ENCODE results near the gene SNORC. TPM values are rescaled to one million over a fixed set of nuclear protein-coding genes. Genes with fewer than 3 reads are reported as not detected.

Gene SNORC
- total and polyA plus RNA-seq, 12 donors, result 0.35 to 12.5 (median 2.1) TPM; not detected in 1

DNA sequence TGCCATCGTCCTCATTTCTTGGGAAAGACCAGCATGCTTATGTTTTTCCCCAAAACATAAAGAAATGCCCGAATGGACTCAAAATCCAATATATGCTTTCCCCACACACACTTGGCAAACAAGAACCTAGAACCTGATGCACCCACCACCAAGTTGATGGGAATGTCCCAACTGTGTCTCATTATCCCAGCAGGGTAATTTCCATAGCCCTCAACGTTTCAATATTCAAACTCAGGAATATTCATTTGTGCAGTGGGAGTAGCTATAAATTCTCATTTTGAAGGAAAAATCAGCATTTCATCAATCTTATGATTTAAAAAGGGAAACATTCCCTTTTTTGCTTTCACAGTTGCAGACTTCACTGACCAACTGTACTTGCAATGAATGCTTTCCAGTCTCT, 50.7 kb downstream of the SNORC start:
- H3K9me3 ChIP-seq (replicated peaks in 1 of 3), result no peaks in the 10 kb centered on the region
- H3K27me3 ChIP-seq, result peaks cover 16% of the 10 kb centered on the region
- no peaks in the 10 kb centered on the region for H3K4me1 ChIP-seq (replicated peaks in 1 of 2)
- H3K27ac ChIP-seq, result no peak overlapping the region
- no peak for TF ChIP-seq POLR2A (IDR thresholded peaks at IDR 0.05)
- no peak for TF ChIP-seq CTCF (IDR thresholded peaks at IDR 0.05)
- WGBS, 4 donors, result 64 to 77% (median 67%) methylated on average over 3 of the region's 3 CpGs
- H3K4me3 ChIP-seq, result no peak overlapping the region
- DNase-seq, result no peak
- no peaks in the 10 kb centered on the region for H3K36me3 ChIP-seq (replicated peaks in 1 of 2)
- intact Hi-C loops (cut with DNase I), result no loop called here

DNA sequence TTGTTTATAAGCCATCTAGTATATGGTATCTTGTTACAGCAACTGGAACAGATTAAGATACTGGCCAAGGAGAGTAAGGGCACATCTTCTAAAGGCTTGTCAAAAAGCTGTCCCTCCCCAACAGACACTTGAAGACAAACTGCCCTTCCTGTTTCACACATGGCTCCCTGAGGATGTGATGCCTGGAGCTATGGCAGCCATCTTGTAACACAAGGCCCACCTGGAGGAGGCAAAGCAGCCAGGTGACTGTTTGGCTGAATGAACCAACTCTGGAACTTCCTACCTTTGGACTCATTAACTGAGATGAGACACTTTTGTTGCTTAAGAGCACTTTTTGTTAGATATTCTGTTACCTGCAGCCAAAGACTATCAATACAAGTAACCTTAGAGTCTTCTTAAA, 54.4 kb downstream of the SNORC start:
- TF ChIP-seq POLR2A (IDR thresholded peaks at IDR 0.05), result no peak
- no peak for TF ChIP-seq CTCF (IDR thresholded peaks at IDR 0.05)
- no peak for DNase-seq
- intact Hi-C loops (cut with DNase I), result no loop called here

DNA sequence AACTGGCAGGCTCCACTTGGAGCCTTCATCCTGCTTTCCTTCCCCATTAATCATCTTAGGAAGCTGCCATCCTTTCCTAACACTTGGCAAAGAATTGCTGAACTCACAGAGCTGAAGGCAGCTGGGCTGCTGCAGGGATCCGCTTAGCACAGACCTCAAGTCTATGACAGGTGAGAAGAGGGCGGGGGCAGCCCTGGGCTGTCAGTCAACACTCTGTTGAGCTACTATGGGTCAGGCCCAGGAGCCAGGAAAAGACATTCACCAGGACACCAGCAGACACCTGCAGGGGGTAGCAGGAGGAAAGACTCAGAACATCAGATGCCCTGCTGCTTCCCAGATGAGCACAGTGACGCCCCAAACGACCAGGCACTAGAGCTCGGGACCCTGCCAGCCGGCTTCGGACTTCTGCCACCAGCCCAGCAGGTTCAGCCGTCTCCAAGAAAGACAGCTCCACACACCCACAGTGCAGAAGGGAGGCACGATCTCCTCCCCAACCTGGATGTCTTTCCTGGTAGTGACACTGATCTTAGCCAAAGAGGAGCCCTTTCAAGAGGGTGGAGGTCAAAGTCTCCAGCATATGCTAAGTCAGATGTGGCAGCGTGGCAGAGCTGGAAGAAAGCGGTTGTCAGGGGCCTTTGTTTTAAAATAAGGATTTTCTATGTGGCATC, 55.2 kb downstream of the SNORC start:
- Histone ChIP-seq H3K4me1 (replicated peaks in 1 of 2) (peaks cover 10 to 11% of the 10 kb centered on the region in 2 donors), H3K4me3 (no peak overlapping the region), H3K9me3 (replicated peaks in 1 of 3) (no peaks in the 10 kb centered on the region), H3K36me3 (replicated peaks in 1 of 2) (no peaks in the 10 kb centered on the region), H3K27me3 (peaks cover 41% of the 10 kb centered on the region), H3K27ac (no peak overlapping the region)
- no peak for DNase-seq
- intact Hi-C loops (cut with DNase I), result no loop called here
- 38 to 68% (median 59%) methylated on average over 2 to 11 of the region's 11 CpGs for WGBS, 4 donors
- TF ChIP-seq POLR2A (IDR thresholded peaks at IDR 0.05), result no peak
- TF ChIP-seq CTCF (IDR thresholded peaks at IDR 0.05), result no peak

More for the DNA sequence above, 54.4 kb downstream of the SNORC start:
- Histone ChIP-seq H3K4me1 (replicated peaks in 1 of 2) (peaks cover 10 to 11% of the 10 kb centered on the region in 2 donors), H3K36me3 (replicated peaks in 1 of 2) (no peaks in the 10 kb centered on the region), H3K9me3 (replicated peaks in 1 of 3) (no peaks in the 10 kb centered on the region), H3K27ac (no peak overlapping the region), H3K27me3 (peaks cover 41% of the 10 kb centered on the region), H3K4me3 (no peak overlapping the region)

GRCh38 chr2:232925821-232926156, 55.7 kb downstream of the SNORC start:
- peaks cover 41% of the 10 kb centered on the region for H3K27me3 ChIP-seq
- WGBS, 4 donors, result 39 to 87% (median 67%) methylated on average over 4 to 11 of the region's 11 CpGs
- no peaks in the 10 kb centered on the region for H3K9me3 ChIP-seq (replicated peaks in 1 of 3)
- peaks cover 10 to 11% of the 10 kb centered on the region in 2 donors for H3K4me1 ChIP-seq (replicated peaks in 1 of 2)
- TF ChIP-seq CTCF (IDR thresholded peaks at IDR 0.05), result no peak
- TF ChIP-seq POLR2A (IDR thresholded peaks at IDR 0.05), result no peak
- intact Hi-C loops (cut with DNase I), result no loop called here
- H3K36me3 ChIP-seq (replicated peaks in 1 of 2), result no peaks in the 10 kb centered on the region
- no peak overlapping the region for H3K4me3 ChIP-seq
- H3K27ac ChIP-seq, result no peak overlapping the region
- no peak for DNase-seq

Data from adrenal gland (tissue), 12 donors.